GM21381 (cell line): ENCODE measurements around the gene NTN5.
"Not testable (repeated sequence)": the region's sequence is repeated elsewhere in the genome, so short reads cannot be mapped to it uniquely, and the experiment has no call there.

Experiments used
- ATAC-seq: cut with Tn5 transposase; IDR thresholded peaks from one replicate; pipeline ENCODE4 v1.9.1; 2021; ENCODE audit warnings: mild to moderate bottlenecking, moderate library complexity; ENCODE audit not compliant: unreplicated experiment

NTN5 gene

GRCh38 chr19:48696353-48697010 lies 23.7 kb upstream of the NTN5 start:
- ATAC-seq, result no peak

DNA sequence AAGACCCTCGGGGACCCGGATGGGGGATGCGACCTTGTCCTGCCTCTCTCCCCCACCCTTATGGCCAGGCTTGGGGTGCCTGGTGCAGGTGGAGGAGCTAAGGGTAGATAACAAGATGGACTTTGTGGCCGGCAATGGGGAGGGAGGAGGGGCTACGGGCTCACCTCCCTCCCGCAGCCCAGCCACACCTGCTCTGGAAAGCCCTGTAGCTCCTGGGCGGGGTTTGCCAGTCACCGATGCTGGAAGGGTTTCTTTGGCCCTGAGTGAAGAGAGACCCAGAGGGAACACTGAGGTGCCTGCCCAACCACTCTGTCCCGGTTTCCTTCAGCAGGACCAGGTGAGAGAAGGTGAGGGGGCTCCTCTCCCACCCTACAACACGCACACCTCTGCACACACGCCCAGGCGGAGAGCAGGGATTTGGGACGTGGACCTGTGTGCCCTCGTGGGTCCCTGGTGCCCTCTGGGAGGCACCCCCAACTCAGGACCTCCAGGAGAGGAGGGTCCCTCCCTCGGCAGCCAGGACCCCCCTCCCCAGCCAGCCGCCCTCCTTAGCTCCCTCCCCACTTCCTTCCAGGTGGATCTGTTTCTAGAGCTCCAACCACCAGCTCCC lies 23.0 kb upstream of the NTN5 start, which contains the start of gene FUT2:
Gene FUT2 (plus strand): TSS at position 229 of the 610 bp plus-strand sequence. CDS start 6,986 bp downstream, outside the sequence.
- no peak for ATAC-seq

DNA sequence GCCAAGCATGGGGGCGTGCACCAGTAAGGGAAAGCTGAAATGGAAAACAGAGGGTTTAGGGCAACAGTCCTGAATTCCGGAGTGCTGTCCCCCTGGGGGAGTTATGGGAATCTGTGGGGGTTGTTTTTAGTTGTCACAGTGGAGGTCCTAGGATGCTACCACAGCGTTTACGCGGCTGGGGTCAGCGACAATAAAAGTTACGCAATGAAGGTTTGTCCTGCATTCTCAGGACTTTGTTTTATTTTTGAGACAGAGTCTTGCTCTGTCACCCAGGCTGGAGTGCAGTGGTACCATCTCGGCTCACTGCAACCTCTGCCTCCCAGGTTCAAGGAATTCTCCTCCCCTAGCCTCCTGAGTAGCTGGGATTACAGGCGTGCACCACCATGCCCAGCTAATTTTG lies 20.8 kb upstream of the NTN5 start:
- ATAC-seq, result not testable (repeated sequence)

DNA sequence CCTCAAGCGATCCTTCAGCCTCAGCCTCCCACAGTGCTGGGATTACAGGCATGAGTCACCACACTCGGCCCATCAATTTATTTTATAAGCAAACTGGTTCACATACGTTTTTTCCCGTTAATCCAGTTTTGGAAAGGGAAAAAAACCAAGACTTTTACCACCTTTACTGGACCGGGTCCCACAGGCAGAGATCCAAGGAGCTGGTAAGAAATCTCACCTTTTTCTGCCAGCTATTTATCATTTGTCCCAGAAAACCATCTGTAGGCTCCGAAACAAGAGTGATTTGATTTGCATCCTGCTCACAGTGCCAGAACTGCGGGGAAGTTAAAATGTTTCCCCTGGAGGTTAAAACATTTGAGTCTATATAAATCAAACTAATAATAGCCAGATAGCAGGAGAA lies 16.6 kb upstream of the NTN5 start:
- ATAC-seq, result no peak

DNA sequence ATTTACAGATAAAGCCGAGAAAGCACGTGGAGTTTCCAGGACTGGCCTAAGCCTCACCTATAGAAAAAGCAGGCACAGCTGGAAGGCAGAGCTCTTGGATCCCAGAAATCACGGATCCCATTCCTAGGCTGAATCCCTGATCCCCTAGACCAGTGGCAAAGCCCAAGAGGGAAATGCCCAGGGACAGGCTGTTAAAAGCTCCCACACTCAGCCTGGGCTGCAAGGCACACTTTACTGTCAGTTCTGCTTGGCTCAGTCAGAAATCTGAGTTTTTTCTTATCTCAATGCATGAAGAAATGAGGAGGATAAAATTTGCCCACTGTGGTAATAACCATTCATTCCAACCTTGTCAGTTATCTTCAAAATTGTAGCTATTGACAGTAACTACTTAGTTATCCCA lies 15.0 kb upstream of the NTN5 start:
- no peak for ATAC-seq

- not testable (repeated sequence) for ATAC-seq
Measured at GRCh38 chr19:48686637-48687036, 13.8 kb upstream of the NTN5 start.

- ATAC-seq, result no peak
Measured at GRCh38 chr19:48686088-48686487, 13.3 kb upstream of the NTN5 start.

GRCh38 chr19:48685583-48685982 lies 12.8 kb upstream of the NTN5 start:
- no peak for ATAC-seq

DNA sequence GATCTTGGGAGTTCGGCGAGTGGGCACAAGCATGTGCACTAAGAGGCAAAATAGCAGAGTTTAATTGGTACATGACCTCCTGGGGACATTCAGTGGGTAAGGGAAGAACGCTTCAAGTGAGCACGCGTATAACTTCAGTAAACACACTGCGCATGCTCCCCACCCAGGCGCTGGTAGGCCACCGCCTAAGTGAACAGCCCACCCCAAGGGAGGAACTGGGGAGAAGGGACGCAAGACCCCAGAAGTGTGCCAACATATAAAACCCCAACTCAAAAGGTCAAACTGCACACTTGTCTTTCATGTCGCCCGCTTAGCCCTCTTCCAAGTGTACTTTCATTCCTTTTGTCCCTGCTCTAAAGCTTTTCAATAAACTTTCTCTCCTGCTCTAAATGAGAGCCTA lies 10.5 kb upstream of the NTN5 start:
- ATAC-seq, result no peak

DNA sequence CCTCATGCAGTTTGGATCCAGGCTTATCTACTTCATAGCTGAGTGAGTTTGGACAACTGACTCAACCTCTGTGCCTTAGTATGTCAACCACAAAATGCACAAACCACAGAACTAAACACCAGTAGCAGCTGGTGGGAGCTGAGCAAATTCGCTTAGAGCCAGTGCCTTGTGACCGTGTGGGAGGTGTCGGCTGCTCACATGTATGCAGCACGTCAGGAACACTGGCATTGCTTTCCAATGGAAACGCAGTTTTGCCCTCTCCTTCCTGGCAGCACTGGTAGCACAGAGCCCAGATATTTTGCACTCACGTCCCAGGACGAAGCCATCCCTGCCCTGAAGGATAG lies 8.3 kb upstream of the NTN5 start:
- no peak for ATAC-seq

DNA sequence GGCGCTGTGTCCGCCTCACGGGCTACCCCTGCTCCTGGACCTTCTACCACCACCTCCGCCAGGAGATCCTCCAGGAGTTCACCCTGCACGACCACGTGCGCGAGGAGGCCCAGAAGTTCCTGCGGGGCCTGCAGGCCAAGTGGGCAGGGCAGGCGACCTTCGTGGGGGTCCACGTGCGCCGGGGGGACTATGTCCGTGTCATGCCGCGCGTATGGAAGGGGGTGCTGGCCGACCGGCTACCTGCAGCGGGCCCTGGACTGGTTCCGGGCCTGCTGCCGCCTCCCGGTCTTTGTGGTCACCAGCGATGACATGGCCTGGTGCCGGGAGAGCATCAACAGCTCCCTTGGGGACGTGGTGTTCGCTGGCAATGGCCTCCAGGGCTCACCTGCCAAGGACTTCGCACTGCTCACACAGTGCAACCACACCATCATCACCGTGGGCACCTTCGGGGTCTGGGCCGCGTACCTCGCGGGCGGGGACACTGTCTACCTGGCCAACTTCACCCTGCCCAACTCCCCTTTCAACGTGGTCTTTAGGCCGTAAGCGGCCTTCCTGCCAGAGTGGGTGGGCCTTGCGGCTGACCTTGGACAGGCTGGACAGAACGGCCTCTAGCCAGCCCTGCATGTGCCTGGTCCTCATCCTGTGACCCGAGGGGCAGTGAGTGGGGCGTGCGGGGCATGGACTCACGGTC lies 7.8 kb upstream of the NTN5 start:
- no peak for ATAC-seq

DNA sequence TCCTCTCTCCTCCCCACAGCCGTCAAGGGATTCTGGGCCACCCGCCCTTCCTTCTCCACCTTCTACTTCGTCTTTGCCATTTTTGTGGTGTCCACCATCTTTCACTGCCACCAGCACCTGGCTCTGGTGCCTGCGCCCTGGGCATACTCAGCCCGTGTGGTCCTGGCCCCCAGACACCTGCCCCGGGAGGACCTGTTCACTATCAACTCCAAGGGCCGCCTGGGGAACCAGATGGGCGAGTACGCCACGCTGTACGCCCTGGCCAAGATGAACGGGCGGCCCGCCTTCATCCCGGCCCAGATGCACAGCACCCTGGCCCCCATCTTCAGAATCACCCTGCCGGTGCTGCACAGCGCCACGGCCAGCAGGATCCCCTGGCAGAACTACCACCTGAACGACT lies 7.2 kb upstream of the NTN5 start:
- ATAC-seq, result not testable (repeated sequence)

GRCh38 chr19:48678201-48678600 lies 5.4 kb upstream of the NTN5 start:
- ATAC-seq, result no peak

- no peak for ATAC-seq
Measured at GRCh38 chr19:48676887-48677286, 4.1 kb upstream of the NTN5 start.

DNA sequence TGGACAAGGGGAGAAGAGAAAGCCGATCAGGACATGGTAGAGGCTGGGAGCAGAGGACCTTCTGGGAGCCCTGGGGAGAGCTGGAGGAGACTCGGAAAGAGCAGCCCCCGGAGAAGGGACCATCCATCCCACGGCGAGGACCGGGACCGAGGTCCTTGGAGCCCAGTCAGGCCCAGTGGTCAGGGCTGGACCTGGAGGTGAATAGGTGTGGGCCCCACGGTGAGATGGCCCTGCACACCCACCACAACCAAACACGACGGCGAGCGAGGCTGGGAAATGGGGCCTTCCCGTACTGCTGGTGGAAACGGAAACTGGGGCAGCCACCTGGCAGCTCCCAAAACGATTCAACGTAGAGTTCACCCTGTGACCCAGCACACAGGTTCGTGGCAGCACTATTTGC lies 3.7 kb upstream of the NTN5 start:
- no peak for ATAC-seq

DNA sequence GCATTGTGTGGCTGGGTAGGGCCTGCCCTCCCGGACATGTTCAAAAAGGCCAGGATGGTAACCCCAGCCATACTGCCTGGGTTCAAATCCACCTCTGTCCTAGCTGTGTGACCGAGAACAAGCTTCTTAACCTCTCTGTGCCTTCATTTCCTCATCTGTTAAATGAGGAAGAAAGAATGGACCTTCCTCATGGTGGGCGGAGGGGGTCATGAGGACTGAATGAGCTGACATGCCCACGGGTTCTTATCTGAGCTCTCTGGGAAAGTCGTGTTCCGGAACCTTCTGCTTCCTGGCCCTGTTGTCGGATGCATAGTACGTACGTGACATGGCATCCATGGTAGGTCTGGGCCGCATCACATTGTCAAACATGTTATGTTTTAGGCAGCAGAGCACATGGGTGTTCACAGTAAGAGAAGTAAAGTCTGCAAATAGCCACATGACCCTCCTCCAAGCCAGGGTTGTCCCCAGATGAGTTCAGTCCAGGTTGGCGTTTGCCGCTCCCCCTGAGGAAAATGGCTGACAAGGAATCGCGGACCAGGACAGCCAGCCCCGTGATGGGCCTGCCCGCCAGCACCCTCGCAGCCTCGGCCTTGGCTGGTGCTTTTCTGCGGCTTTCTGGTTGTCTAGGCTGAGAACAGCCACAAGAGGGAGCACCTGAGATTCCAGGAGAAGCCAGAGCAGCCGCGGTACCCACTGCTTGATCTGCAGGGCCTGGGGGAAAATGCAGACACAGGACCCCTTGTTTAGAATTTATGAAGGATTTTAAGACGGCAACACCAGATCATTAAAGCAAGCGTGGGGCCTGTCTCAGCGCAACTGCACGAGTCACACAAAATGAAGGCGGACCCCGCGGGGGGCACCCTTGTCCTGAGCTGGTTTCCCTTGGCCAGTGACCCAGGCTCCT lies 2.4 kb upstream of the NTN5 start:
- no peak for ATAC-seq

DNA sequence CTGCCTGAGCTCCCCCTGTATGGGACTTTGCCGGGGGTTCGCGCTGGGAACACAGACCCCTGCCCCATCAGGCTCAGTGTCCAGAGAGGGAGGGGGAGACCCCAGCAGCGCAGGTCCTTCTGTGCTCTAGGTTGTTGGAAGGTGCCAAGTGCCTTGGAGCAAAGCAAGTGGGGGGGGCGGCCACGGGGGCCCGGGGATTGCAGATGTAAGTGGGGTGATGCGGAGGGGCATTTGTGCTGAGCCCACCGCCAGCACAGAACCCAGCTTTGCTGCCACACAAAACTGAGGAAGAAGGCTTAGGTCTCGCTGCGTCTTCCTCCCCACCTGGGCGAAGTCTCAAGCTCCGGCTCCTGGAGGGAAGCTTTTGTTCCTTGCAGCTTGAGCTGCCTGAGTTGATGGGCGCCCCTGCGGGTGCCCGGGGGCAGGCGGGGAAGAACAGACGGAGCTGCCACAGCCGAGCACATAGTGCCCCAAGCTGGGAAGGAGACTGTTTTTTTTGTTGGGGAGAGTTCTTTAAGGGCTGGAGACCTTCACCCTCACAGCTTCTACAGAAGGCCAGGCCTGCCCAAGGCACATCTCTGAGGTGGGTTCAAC lies 1.5 kb upstream of the NTN5 start:
- no peak for ATAC-seq

- no peak for ATAC-seq
Measured at GRCh38 chr19:48673436-48674100, 751 bp upstream of the NTN5 start.

DNA sequence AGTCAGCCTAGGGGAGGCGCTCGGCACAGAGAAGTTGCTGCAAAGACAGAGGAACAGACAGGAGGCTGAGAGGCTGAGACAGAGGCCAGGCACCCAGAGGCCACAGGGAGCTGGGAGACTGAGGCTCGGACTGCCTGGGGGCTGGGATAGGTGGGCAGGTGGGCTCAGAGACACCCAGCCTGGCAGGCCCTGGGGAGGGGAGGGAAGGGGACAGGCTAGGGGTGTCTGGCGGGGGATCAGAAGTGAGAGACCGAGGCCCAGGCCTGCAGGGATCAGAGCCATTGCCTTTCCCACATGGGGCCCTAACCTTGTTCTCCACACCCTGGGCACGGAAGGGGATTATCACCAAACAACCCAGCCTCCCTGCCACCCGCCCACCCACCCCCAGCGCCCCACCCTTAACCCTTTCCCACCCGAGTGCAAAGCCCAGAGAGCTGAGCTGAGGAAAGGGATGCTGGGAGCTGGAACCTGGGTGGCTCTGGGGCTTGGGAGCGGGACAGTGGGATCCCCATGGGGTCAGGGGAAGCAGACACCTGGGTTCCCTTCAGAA lies 1.3 kb downstream of the NTN5 start:
- ATAC-seq, result no peak
